ENCODE data around the gene ABHD17C. TPM values are rescaled to one million over a fixed set of nuclear protein-coding genes. Genes with fewer than 3 reads are reported as not detected.

ABHD17C gene
- total and polyA plus RNA-seq, 2 of the 8 experiments (the other 6 are each of a cell fraction or from before 2014, with no cell fraction given), result 20.2 to 29.8 TPM

- TF ChIP-seq CHD7 (IDR thresholded peaks at IDR 0.05; ENCODE audit: insufficient replicate concordance, low read length), result no peak
- TF ChIP-seq HDAC6 (IDR thresholded peaks at IDR 0.05; ENCODE audit: low read depth, low read length), result no peak
- TF ChIP-seq NANOG (IDR thresholded peaks at IDR 0.05; ENCODE audit: insufficient read depth, low read depth, low read length, poor library complexity, severe bottlenecking), result no peak
- TF ChIP-seq ASH2L (IDR thresholded peaks at IDR 0.05; ENCODE audit: low read length), result no peak
- no peak for TF ChIP-seq FOSL1 (IDR thresholded peaks at IDR 0.05; ENCODE audit: insufficient read depth, low read depth, low read length)
- TF ChIP-seq MAX (IDR thresholded peaks at IDR 0.05), result no peak
- TF ChIP-seq TAF1 (IDR thresholded peaks at IDR 0.05; ENCODE audit: low read depth, low read length), result no peak
- TF ChIP-seq ZNF274 (IDR thresholded peaks at IDR 0.05; ENCODE audit: borderline replicate concordance, extremely low read depth, low read length), result no peak
- no peak for TF ChIP-seq JUN (IDR thresholded peaks at IDR 0.05; ENCODE audit: low read depth, low read length)
- TF ChIP-seq RBBP5 (IDR thresholded peaks at IDR 0.05; ENCODE audit: borderline replicate concordance, low read depth, low read length), result no peak
Observed at GRCh38 chr15:80732818-80733217, 37.7 kb downstream of the ABHD17C start (continued).

All from H1 (cell line).